ENCODE results near the gene DNAH1. TPM values are rescaled to one million over a fixed set of nuclear protein-coding genes. Genes with fewer than 3 reads are reported as not detected.

DNAH1 gene
- polyA plus RNA-seq, 1 donor, result 5.6 TPM

DNA sequence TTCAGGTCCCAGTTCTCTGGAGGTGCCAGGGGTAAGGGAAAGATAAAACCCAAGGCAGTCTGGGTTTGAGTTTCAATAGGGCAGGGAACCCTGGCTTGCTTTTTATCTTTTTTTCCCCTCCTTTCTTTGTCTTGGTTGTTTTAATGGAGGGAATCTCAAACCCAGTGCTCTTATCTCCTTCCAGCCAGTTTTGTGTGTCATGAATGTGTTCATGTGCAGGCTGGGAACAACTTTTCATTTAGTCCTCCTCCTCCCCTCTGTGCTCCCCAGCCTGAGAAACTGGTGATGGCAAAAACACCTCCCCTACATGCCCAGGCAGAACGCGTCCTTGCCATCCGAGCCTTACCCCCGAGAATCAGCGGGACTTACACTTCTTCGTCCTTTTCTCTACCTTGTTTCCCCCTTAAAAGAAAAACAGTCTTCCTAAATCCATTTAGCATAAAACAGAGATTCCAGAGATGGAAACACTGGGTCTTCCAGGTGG is 117.9 kb downstream of the DNAH1 start:
- no peak for DNase-seq (ENCODE audit: low read depth)

DNA sequence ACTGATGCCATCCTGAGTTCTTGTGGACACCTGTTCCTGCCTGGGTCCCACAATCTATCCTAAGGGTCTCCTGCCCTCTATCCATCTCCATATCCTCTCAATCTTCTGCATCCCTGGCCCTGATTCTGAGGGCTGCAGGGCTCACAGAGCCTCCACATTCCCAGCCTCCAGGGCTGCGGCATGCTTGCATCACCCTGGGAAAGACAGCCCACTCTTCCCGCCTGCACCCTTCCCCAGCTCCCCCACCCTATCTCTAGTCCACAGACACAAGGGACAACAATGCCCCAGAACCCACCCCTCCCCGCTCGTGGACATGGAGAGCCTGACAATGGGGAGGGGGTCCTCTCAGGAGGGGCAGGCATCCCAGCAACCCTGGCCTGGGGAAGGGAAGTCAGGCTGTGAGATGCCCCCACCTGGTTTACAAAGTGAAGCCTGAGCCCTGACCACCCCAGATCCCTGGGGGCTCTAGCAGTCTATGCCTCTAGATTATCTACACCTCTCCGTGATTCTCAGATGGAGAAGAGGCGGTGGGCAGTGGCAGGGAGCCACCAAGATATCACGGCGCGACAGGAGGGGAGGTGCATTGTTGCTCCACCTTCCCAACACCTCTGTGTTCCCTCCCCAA is 118.5 kb downstream of the DNAH1 start:
- DNase-seq (ENCODE audit: low read depth), result no peak

DNA sequence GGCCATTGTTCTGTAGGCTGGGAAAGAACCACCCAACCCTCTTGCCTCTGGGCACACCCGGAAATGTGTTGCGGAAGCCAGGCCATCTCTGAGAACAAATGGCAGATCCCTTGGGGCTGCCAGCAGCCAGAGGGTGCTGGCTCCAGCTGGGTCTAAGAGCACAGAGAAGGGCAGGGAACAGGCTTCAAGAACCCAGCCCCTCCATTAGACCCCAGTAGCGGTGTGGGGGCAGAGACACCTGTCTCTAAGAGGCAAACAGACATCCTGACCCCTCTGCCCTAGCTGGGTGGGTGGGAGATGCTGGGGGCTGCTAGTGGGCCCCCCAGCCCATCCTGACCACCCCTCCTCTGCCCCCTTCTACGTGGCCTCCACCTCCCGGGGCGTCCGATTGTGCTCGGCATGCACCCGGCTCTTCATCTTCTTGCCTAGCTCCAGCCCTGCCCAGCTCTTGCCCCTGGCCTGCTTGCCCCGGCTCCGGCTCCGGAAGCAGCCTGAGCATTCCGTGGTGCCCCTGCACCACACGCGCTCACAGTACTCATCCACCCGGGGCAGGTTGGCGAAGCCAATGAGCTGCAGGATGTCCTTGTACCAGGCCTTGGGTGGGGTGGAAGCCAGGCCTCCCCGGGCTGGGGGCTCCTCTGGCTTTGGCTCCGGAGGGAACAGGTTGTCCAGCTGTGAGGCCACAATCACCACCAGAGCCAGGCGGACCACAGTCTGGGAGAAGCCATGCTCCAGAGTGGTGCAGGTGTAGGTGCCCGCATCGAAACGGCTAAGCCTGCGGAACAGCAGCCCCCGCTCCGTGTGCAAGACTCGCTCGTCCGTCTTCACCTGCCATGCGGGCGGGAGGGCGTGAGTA is 119.4 kb downstream of the DNAH1 start:
- DNase-seq (ENCODE audit: low read depth), result no peak

DNA sequence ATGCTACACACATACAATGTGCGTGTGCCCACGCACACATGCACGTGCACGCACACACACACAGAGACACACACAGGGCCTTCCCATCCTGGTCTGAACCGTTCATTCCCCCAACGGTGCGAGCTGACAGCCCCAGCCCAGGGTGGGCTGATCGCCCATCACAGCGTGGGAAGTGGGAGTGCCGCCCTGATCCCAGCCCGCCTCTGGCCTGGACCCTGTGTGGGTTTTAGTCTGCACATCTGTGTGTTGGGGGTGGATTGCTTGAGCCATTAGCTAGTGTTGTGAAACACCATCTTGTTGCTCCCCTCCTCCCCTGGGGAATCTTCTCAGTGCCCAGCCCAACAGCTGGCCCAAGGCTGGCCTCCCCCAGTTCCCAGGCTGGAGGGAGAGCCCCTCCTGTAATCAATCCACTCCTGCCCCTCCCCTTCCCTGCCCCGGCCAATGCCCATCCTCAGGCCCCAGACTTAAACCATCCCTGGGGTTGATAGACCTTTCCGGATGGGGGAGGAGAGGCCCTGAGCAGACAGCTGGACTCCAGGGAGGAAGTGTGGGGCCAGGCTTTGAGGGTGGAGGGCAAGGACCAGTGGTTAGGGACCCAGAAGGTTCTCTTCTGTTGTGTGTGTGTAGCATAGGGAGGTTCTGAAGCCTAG is 120.5 kb downstream of the DNAH1 start:
- DNase-seq (ENCODE audit: low read depth), result no peak

DNA sequence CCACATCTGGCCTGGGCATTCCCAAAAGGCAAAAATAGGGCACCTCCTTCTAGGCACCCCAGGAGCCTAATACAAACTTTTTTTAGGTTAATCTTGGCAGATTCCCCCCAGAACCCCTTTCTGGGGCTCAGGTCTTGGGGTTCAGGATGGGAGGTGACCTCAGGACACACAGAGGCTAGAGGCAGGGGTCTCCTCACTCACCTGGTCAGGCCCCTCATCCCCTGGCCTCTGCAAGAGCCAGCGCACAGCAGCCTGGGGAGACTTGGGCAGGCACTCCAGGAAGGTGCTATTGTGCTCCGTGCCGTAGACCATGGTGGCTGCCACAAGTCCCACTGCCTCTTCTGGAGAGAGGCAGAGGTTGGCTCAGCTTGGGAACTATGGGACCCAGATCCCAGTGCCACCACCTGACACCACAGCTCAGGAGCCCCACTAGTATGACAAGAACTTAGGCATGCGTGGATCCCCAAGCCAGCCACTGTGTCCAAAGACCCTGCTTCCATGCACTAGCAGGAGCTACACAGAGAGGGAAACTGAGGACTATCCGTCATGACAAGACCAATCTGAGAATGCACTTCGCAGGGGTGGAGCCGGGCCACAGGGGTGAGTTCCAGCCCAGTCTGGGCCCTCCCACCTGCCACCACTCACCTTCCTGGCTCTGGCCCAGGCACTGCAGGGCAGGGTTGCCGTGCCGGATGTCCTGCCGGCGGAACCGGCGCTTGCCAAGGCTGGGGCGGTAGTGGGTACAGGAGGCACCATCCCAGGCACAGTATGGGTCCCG is 121.4 kb downstream of the DNAH1 start:
- DNase-seq (ENCODE audit: low read depth), result no peak

DNA sequence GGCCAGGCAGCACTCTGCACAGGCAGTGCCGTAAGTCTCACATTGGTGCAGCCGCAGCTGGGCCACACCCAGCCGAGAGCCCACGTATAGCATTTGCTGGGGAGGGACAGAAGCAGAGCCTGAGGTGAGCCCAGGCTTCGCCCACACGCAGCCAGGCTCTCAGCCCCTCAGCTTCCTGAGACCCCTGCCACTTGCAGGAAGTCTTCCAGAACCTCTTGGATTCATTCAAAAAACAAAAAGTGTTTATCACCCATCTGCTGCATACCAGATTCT is 121.9 kb downstream of the DNAH1 start:
- DNase-seq (ENCODE audit: low read depth), result no peak

DNA sequence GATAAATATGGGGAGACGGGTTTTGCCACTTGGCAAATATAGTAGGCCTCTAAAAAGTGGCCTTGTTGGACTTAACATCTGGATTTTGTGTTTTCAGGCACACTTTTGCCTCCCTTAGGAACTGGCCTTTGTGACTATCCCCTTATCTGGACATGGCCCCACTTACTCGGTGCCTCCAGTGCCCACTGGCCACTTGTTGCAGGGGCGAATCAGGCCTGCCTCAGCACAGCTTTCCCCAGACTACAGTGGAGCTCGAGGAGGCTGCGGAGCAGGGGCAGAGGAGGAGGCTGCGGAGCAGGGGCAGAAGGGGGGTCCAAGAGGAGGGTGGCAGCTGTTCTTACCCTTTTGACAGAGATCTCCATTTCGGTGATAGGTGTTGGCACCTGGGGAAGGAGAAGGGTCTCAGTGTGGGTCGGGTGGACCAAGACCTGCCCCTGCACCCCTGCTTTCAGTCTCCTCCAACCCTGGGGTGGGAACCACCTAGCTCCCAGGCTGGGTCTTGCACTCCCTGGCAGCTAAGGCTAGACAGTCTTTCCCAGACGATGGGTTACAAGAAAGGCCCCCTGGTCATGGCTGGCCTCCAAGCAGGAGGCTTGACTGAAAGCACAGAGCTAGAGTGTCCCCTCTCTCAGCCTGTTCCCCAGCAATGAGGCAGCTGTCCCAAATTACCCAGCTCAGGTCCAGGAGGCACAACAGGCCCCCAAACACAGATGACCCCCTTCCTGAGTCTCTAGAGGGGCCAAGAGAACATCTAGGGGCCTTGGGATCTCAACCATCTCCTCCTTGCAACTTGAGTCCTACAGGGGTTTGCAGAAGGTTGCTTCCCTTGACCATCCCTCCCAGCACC is 122.7 kb downstream of the DNAH1 start:
- no peak for DNase-seq (ENCODE audit: low read depth)

DNA sequence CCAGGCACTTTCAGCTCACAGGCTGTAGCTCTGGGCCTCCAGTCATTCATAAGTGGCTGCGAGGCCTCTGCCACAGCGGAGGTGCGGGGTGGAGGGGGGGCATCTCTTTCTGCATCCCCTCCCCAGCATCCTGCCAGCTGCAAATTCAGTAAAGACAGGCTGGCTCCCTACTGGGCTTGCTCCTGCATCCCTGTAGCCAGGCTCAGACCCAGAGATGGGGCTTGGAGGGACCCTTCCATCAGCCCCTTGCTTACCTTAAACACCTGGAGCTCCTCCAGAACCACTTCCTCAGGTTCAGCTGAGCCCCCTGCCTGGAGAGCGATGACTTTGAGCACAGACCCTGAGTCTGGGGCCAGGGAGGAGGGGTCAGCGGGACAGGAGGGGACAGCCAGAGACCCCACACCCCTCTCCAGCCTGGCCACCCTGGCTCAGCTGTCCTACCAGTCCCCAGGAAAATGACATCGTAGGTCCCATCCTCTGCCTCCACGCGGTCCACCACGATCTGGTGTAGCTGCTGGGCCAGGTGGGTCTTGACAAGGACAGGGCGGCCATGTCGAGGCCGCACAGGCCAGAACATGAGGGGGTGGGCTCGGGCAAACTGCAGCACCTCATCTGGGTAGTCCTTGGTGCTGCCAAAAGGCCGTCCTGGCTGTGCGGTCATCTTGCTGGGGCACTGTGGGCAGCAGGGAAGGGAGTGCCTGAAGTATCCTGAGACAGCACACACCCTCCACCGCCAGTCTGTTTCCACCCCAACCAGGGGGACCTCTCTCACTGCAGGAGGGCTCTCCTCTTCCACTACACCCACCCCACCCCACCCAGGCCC is 123.5 kb downstream of the DNAH1 start:
- no peak for DNase-seq (ENCODE audit: low read depth)

DNA sequence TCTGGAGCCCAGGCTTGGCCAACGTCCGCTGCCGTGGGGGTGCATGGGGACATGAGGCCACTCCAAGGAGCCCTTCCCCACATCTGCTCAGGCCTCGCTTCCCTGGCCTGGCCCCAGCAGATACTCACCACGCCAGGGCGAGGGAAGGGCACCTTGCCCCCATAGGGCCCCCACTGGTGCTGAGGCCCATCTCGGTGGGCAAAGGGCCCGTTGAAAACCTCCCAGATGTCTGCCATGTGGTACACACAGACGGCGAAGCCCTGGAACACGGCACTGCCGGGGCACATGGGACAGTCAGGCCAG is 124.1 kb downstream of the DNAH1 start:
- no peak for DNase-seq (ENCODE audit: low read depth)

DNA sequence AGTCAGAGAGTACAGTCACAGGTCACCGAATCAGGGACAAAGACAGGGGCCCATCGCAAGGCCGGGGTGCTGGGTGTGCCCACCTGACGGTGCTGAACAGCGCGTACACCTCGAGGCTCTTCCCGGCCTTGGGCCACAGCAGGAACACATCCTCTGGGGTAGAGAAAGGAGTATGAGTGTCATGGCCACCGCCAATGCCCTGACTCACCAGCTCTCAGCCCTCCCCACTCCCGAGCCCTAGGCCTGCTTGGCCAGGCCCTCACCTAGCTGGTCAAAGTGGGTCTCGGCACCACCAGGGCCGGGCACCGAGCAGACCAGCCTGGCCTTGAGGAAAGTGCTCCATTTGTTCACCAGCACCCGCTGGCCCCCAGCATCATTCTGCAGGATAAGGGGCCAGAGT is 124.6 kb downstream of the DNAH1 start:
- DNase-seq (ENCODE audit: low read depth), result no peak

DNA sequence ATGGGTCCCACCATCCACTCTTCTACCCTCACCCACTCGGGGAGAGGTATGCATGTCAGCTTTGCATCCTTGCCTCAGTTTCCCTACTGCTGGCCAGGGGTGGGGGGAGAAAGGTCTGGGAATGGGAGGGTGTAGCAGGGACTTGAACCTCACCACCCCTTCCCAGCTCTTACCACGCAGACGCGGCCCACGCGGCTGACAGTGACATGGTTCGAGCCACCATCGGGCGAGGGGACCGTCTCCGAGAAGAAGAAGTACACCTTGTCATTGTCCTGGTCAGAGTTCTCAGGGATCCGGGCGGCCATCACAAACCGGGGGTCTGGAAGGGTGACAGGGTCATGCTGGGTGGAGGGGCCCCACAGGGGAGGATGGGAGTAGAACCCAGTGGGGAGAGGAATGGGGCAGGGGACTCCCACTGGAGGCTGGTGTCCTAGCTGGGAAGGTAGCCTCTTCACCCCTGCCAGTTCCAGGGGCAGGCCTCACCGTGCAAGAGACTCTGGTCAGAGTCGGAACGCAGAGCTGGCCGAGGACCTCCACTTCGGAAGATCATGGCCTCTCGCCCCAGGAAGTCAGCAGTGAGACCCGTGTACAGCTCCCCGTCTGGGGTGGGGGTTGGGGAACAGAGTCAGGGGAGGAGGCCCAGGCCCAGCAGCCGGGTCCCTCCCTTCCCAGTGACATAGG is 125.1 kb downstream of the DNAH1 start:
- no peak for DNase-seq (ENCODE audit: low read depth)

DNA sequence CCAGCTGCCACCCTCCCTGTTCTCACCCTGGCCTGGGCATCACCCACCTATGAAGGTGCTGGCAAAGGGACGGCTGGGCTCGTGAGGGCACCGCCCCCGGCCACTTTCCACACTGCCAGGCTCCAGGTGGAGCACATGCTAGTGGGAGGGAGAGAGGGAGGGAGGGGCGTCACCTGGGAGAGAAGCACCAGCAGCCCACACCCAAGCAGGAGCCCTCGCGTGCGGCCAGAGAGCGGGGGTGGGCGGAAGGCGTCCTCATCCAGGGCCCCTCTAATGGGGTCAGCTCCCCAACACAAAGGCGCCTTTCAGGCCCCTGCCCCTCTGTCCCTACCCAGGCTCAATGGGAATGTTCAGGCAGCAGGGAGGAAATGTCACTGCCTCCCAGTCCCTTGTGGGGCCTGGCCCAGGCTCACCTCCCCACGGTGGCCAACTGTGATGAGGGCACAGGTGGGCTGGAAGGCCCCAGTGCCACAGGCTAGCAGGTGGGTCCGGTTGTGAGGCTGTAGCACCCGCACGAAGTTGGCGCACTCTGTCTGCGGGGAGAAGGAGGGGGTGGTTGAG is 125.7 kb downstream of the DNAH1 start:
- no peak for DNase-seq (ENCODE audit: low read depth)

DNA sequence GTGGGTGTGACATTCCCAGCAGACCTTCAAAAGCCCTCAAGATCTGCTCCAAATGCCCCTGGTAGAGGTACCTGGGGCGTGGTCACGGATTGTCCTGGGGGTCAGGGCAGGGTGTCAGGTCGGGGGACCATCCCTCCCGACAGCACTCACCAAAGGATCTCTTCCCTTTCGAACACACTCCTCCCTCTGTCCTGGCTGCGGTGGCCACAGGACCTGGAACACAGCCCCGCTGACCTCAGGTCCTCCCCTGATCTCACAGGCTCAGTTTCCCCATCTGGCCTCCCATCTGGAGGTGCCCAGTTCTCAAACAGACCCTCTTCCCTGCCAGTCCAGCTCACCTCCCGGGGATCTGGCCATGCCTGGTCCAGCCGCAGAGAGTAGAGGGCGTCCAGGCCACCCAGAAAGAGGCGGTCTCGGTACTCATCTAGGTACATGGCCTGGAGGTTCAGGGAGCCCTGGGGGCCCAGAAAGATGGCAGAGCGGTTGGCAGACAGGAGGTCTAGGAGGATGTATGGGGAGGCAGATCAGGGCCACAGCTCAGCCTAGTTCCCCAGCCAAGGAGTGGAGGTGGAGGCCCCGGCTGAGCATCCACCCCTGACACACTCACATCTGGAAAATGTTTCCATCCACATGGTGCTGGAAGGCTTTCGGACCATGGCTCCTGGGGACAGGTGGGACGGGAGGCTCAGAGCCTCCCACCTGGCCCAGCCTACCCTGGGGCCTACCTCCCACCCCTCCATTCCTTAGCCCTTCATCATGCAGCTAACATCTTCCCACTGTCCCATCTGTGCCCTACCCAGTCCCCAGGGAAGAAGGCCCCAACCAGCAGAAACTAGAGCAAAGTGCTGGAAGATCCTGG is 126.5 kb downstream of the DNAH1 start:
- DNase-seq (ENCODE audit: low read depth), result no peak

DNA sequence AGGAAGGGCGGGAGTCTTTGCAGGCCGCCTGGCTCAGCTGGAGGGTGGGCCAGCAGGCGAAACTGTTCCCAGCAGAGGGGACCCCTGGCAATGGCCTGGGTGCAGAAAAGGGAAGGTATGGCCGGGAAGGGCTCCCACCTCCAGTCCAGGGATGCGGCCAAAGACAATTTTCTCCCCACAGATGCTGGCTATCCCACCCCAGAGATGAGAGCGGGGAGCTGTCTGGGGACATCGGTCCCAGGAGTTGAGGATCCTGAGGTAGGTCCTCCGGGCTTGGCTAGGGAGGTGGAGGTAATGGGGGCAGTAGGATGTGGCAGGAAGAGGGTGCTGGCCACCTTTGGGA is 127.1 kb downstream of the DNAH1 start:
- DNase-seq (ENCODE audit: low read depth), result no peak

DNA sequence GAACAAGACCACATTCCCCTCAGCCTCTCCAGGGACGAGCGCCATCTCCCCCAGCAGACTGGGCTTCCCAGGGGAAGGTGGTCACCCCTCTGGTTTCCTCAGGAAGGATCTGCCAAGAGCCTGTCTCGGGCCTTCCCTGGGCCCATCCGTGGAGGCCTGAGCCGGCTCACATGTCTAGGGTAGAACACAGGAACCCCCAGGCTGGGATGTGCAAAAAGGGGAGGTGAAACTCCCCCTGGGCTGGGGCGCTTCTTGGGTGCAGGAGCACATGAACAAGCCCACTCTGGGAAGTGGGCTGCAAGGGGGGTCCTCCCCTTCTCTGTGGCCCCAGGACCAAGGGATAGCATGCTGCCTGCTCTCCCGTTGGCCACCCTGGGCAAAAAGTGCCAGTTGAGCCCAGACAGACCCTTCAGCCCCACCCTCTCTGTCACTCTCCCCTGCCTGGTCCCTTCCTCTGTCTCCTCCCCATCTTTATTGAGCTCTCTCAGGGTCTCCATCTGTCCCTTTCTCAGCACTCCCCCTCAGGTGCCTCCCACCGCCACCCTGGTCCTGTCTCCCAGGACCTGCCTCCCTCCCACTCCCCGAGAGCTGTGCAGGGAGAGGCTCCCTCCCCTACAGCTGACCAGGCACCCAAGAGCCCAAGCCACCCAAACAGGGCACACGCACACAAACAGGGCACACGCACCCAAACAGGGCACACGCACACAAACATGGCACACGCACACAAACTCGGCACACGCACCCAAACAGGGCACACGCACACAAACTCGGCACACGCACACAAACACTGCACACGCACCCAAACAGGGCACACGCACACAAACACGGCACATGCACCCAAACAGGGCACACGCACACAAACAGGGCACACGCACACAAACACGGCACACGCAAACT is 127.9 kb downstream of the DNAH1 start:
- no peak for DNase-seq (ENCODE audit: low read depth)

DNA sequence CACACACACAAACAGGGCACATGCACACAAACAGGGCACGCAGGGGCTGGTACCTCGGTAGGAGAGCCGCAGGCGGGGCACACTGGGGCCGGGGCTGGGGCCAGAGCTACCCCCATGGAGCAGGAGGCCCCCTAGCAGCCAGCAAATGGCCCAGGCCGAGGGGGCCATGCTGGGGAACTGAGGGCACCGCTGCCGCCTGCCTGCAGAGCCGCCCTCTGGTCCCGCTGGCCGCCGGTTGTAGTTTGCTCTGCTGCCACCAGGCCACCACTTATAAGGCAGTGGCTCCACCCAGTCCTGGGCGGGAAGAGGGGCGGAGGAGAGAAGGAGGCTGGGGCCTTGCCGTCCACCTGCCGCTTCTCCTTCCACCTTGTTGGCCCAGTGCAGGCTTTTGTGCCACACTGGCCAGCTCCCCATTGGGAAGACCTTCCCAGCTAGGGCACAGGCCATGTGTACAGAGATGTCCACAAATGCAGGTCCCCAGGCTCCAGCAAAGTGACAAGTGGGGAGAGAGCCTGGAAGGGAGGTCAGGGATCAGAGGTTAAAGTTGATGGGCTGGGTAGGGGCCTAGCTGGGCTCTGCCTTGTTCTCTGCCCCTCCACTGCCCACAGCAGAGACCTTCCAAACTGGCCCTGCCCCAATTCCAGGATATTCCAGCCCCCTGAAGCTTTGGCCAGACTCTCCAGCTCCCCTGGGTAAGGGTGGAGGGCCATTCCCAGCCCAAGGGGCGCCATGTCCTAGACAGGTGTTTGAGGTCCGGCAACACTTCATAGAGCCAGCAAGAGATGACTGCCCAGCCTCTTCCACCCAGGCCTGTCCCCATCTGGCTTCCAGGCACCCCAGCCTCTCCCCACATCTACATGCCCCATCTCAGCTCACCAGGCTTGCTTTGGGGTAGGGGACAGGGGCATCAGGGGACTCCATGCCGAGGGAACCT is 129.0 kb downstream of the DNAH1 start, which contains the start of gene SEMA3G:
SEMA3G (minus strand) TSS at position 244 of the 934 bp plus-strand sequence; CDS start at position 168, 76 bp downstream.
- DNase-seq (ENCODE audit: low read depth), result no peak
